SJSA1 (cell line): ENCODE results near the gene AGER. TPM values are rescaled to one million over a fixed set of nuclear protein-coding genes. Genes with fewer than 3 reads are reported as not detected.
A peak's percentile ranks its signal among the peaks of the same experiment; 100 is the strongest.

Experiments
- DNase-seq, 2 experiments: peaks; one replicate each; pipeline ENCODE4 v3.0.0-alpha.2; 2015 to 2020; ENCODE audit warnings: low spot score in 2 of 2, low read depth in 1 of 2
- H3K27ac ChIP-seq: fragments of 250-450 bp; sonication (Bioruptor Pico); 2 replicates; pipeline ENCODE4 v1.5.1; 2020; ENCODE audit warnings: mild to moderate bottlenecking, moderate library complexity
- H3K27me3 ChIP-seq: fragments of 250-450 bp; sonication (Bioruptor Pico); replicated peaks from 2 replicates; pipeline ENCODE4 v1.5.1; 2020; ENCODE audit warnings: mild to moderate bottlenecking, moderate library complexity
- H3K36me3 ChIP-seq: fragments of 250-450 bp; sonication (Bioruptor Pico); 2 replicates; pipeline ENCODE4 v1.5.1; 2020; ENCODE audit warnings: mild to moderate bottlenecking
- H3K4me1 ChIP-seq: fragments of 250-450 bp; sonication (Bioruptor Pico); replicated peaks from 2 replicates; pipeline ENCODE4 v1.6.1; 2021; ENCODE audit warnings: mild to moderate bottlenecking
- H3K4me3 ChIP-seq: fragments of 250-450 bp; sonication (Bioruptor Pico); 2 replicates; pipeline ENCODE4 v1.5.1; 2020; ENCODE audit warnings: mild to moderate bottlenecking
- H3K9me3 ChIP-seq: fragments of 250-450 bp; sonication (Bioruptor Pico); replicated peaks from 2 replicates; pipeline ENCODE4 v1.5.1; 2020; ENCODE audit warnings: mild to moderate bottlenecking
- total RNA-seq: library from RNA; depleted of rRNA; stranded (reverse); fragments of >200 nt; shearing (Covaris generic); gene quantifications from 2 replicates; pipeline ENCODE4 v1.2.3, GENCODE V29; 2014

The AGER gene
- total RNA-seq, 1 experiment from 2014 or later, result 0.76 TPM

DNA sequence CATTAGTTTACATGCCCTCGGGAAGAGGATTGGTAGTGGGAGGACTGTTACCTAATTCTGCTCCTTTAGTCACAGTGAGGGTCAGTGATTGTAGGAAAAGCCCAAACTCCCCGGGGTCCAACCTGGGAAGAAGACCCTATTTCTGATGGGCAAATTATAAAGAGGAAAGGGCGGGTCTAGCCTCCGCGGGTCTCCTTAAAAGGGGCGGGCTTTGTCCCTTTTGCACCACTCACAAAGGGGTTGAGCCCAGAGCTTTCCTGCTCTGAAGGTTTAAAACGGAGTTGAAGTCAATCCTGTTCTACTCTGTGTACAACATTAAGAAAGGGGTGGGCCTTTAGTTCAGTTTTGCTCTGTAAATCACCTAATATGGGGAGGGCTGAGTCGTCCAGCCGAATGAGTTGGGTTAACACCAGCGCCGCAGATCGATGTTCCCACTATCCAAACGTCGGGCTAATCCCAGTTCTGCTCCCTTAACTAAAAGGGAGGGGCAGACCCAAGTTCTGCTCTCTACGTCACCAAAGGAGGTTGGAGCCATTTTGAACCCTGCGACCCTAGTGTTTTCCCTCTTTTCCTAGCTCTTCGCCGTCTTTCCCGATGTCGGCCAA lies 6.8 kb downstream of the AGER start:
- Histone ChIP-seq H3K36me3 (peaks cover 21% of the 10 kb centered on the region), H3K27ac (peak overlapping the region; percentile 84), H3K4me3 (peak overlapping the region; percentile 48), H3K4me1 (peaks cover 26% of the 10 kb centered on the region), H3K27me3 (no peaks in the 10 kb centered on the region), H3K9me3 (no peaks in the 10 kb centered on the region)
- peak in 1 of 2 experiments; percentile 51 for DNase-seq

DNA sequence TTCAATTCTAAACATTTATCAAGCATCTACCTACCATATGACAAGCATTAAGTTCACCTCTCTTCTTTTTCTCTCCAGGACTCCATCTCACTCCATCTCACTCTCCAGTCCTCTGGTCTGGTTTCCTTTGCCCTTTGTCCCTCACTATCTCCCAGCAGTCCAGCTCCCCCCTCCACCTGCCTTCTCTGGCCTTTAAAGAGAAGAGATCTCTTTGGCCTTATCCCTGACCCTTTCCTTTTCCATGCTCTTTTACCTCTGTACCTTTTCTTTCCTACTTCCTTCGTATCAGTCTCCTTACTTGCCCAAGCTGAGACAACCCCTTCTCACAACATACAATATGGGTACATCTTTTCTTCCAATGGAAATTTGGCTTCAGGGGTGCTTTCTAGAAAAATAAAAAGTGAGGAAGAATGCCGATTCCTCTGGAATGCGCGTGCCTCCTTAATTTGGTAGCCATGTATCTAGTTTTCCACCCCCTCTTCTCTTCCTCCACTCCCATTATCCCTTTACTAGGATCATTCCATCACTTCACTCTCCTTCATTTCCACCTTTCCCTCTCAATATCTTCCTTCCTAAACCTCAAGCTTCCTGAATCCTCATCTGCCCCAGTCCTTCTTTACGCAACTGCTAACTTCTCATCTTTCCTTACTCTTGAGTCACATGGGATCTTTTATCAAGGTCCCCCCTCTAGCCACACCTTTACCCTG lies 7.4 kb downstream of the AGER start:
- peak overlapping the region; percentile 48 for H3K4me3 ChIP-seq
- H3K9me3 ChIP-seq, result no peaks in the 10 kb centered on the region
- peak overlapping the region; percentile 84 for H3K27ac ChIP-seq
- H3K4me1 ChIP-seq, result peaks cover 26% of the 10 kb centered on the region
- DNase-seq, result no peak
- no peaks in the 10 kb centered on the region for H3K27me3 ChIP-seq
- H3K36me3 ChIP-seq, result peaks cover 17% of the 10 kb centered on the region

DNA sequence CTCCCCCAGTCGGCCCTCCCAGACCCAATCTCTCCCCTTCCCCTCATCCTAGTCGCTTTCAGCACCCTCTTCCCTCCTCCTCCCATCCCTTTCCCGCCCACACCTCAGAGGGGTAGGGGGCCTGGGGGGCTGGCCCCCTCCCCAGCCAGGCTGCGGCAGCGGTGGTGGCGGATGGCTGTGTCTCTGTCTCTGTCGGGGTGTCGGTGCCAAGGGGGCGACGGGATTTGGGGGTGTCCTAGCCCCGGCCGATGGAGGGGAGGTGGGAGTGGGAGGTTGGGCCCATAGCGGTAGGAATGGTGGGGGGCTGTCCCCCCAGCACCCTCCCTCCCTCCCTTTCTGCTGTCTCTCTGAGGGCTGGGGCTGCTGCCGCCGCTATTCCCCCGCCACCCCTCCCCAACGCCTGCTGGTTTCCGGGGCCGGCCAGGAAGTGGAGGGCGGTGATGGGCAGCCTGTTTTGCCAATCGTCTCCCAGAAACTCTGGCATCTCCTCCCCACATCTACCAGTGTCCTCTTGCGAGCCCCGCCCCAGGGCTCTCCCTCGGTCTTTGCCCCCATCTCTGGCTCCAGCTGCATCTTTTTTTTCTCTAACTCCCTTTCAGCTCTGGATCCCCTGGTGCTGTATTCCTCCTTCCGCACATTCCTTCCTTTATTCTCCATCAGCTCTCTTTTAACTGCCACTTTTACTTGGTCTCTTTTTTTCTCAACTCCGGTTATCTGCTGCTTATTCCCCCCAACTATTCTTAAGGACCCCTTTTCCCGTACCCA lies 8.2 kb downstream of the AGER start, which contains the start of gene AGPAT1:
Gene AGPAT1 (minus strand): TSS at position 374 of the 765 bp plus-strand sequence. CDS start 4,588 bp downstream, outside the sequence.
- peak within 1 kb of the TSS; percentile 48 for H3K4me3 ChIP-seq
- peaks cover 26% of the 10 kb centered on the region for H3K4me1 ChIP-seq
- H3K36me3 ChIP-seq, result peaks cover 15% of the 10 kb centered on the region
- peak within 1 kb of the TSS; percentile 84 for H3K27ac ChIP-seq
- H3K9me3 ChIP-seq, result no peaks in the 10 kb centered on the region
- peak; percentile 88 to 98 for DNase-seq
- H3K27me3 ChIP-seq, result no peaks in the 10 kb centered on the region

DNA sequence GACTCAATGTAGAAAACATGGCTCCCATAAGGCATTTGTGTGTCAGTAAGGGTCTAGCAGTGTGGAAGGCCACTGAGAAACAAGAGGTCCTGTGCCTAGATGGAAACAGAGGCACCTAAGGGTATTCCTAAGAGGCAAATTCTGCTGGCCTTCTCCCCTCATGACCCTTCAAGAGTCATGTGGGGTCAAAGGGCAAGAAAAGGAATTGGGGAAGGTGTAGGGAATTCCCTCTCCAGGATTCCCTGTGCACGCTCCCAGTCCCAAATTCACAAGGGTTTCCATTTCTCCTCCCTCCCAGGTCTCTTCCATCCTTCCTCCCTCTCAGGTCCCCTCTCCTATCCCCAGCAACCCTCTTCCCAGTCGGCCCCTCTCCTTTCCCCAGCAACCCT lies 8.7 kb downstream of the AGER start:
- H3K36me3 ChIP-seq, result peaks cover 17% of the 10 kb centered on the region
- H3K27me3 ChIP-seq, result no peaks in the 10 kb centered on the region
- no peaks in the 10 kb centered on the region for H3K9me3 ChIP-seq
- H3K4me1 ChIP-seq, result peaks cover 29% of the 10 kb centered on the region
- peak overlapping the region; percentile 56; the same call in 1 of the 2 replicates for H3K27ac ChIP-seq
- no peak for DNase-seq
- H3K4me3 ChIP-seq, result peak overlapping the region; percentile 48

DNA sequence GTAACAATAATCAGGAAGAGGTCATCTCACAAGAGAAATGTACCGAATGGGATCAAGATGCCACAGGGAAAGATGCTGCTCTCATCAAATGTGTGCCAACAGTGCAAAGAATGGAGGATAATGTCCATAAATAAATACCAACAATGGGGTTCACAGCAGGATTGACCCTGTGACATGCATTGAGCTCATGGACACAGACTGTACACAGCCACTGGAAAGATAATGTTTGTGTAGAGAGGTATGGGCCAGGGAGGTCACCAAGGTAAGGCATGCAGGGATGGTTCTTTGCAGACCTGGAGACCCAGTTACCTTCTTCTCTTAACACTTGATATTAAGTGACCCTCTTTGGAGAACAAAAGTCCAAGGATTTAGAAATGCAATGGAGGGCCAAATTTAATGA lies 9.6 kb downstream of the AGER start:
- Histone ChIP-seq H3K4me3 (no peak overlapping the region), H3K27ac (no peak overlapping the region), H3K9me3 (no peaks in the 10 kb centered on the region), H3K36me3 (peaks cover 26% of the 10 kb centered on the region), H3K4me1 (peaks cover 38% of the 10 kb centered on the region), H3K27me3 (no peaks in the 10 kb centered on the region)
- DNase-seq, result no peak

DNA sequence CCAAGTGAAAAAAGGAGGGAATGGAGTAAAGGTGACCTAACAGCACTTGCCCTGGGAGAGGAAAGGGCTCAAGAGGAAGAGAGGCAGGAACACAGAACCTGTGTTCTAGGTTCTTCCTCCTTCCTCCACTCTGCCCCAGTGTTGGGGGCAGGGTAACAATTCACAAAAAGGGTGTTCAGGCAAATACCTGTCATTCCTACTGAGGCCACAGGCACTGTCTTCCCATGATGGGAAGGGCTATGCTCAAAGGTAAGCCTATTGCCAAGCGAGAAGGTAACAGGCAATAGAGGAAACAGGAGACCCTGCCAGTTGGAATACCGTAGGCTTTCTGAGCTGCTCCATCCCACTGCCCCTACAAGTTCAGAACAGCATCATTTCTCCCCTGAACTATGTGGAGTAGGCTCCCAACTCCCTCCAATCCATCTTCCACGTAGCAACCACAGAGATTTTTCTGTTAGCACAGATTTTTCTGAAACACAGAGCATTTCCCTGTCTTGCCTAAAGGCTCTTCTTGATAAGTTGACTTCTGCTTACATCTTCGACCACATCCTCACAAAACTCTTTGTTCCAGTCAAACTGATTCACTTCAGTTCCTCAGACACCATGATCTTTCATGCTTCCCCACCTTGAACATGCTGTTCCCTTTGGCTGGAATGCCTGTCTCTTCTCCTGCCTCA lies 10.9 kb downstream of the AGER start:
- Histone ChIP-seq H3K4me3 (no peak overlapping the region), H3K27me3 (no peaks in the 10 kb centered on the region), H3K36me3 (peaks cover 39% of the 10 kb centered on the region), H3K4me1 (peaks cover 44% of the 10 kb centered on the region), H3K9me3 (no peaks in the 10 kb centered on the region), H3K27ac (no peak overlapping the region)
- no peak for DNase-seq

DNA sequence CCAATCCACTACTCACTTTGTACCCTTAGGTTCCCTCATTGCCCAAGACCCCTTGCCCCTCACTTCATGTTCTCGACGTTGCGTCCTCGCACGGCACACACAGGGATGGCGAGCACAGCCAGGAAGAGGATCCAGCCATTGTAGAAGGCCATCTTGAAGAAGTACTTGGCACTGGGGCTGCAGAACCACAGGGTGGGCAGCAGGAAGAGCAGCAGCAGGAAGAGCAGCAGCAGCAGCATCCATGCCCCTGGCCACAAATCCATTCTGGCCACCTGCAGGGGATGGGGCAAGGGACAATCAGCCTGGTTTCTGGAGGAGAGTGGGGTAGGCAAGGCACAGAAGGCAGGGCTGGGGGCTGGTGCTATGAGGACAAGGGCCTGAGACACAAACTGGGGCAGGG lies 12.8 kb downstream of the AGER start:
- Histone ChIP-seq H3K27me3 (no peaks in the 10 kb centered on the region), H3K36me3 (peaks cover 56% of the 10 kb centered on the region), H3K4me3 (no peak overlapping the region), H3K4me1 (peaks cover 33% of the 10 kb centered on the region), H3K27ac (no peak overlapping the region), H3K9me3 (no peaks in the 10 kb centered on the region)
- DNase-seq, result no peak

DNA sequence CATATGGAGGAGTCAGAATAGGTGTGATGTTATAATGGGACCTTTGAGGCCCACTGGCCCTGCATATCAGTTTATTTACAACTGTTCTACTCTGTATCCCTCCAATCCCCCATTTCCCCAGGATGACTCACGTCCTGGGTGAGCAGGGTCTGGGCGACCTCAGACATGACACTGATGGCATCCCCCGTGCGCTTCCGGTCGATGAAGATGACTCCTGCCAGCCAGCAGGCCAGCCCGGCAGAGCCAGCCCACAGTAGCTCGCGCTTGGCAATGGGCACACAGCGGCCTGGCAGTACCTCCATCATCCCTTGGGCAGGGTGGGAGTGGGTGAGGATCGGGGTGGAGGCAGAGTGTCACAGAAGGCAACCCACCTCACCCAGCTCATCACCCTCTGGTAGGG lies 13.8 kb downstream of the AGER start:
- Histone ChIP-seq H3K36me3 (peaks cover 59% of the 10 kb centered on the region), H3K27ac (no peak overlapping the region), H3K4me1 (peaks cover 31% of the 10 kb centered on the region), H3K27me3 (no peaks in the 10 kb centered on the region), H3K4me3 (no peak overlapping the region), H3K9me3 (no peaks in the 10 kb centered on the region)
- no peak for DNase-seq

DNA sequence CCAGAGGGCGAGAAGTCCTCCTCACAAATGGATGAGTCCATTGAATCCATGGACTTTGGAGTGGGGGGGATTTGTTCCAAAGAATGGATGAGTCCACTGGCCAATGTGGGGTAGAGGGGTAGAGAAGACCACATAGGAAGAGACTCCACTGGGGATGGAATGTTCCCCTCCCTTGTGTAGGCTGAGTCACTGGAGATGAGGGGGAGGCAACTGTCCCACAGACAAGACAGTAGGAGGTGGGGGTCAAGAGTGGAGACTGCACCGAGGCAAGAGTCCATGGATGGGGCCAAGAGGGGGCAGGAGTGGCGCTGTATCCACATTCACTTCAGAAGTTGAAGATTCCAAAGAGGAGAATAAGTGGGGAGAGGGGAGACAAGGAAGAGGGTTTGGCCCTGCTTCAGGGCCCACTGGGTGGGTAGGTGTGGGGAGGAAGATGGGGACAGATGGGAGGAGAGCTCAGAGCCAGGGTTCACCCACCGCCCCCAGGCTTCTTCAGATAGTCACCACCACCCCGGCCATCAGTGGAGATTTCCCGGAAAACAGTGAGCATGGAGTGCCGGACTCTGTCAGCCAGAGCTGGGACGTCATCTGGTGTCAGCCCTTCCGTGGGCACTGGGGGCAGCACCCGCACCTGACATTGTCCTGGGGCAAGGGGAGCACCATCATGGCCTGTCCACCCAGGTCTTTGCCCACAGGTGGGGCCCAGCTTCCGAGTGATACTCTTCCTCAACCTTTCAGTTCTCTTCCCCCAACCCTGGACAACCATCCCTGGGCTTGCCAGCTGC lies 15.1 kb downstream of the AGER start:
- H3K27ac ChIP-seq, result no peak overlapping the region
- no peaks in the 10 kb centered on the region for H3K27me3 ChIP-seq
- H3K4me1 ChIP-seq, result peaks cover 23% of the 10 kb centered on the region
- H3K4me3 ChIP-seq, result no peak overlapping the region
- H3K36me3 ChIP-seq, result peaks cover 59% of the 10 kb centered on the region
- H3K9me3 ChIP-seq, result no peaks in the 10 kb centered on the region
- no peak for DNase-seq

DNA sequence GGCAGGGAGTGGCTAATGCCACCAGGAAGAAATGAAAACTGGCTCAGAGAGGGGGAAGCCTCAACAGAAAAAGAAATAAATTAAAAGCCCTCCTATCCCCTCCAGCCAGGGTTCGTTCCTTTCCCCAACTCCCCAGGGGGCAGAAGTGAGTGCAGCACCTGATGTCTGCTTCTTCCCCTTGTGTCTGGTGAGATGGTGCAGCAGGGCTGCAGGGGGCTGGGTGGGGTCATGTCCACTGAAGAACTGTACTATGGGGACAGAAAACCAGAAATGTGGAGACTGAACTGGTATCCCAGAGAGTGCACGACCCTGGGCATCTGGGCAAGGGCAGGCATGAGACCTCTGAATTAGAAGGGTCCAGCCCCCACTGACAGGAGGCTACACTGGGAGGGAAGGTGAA lies 15.7 kb downstream of the AGER start:
- H3K36me3 ChIP-seq, result peaks cover 59% of the 10 kb centered on the region
- peaks cover 23% of the 10 kb centered on the region for H3K4me1 ChIP-seq
- no peaks in the 10 kb centered on the region for H3K27me3 ChIP-seq
- DNase-seq, result no peak
- no peaks in the 10 kb centered on the region for H3K9me3 ChIP-seq
- no peak overlapping the region for H3K4me3 ChIP-seq
- no peak overlapping the region for H3K27ac ChIP-seq

DNA sequence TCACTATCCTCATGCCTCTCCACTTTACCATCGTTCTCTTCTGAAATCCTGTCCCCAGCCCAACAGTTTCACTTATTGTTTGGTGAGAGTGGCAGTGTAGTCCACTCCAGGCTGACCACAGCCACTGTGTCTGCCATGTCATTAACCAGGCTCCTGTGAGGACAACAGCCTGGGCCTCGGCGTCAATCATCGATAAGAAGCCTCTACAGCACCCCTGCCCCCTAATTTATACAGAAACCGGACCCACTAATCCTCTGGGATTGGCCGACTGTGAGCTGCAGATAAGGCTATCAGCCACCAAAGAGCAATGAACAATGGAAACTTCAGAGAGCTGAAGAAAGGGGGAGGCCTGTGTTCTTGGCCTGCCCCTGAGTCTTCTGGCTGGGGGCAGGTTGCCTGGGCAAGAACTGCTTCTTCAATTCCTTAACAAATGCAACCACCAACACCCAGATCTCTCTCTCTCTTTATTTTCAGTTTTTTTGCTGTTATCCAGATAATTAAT lies 16.2 kb downstream of the AGER start:
- peaks cover 58% of the 10 kb centered on the region for H3K36me3 ChIP-seq
- no peak overlapping the region for H3K27ac ChIP-seq
- H3K27me3 ChIP-seq, result no peaks in the 10 kb centered on the region
- no peaks in the 10 kb centered on the region for H3K9me3 ChIP-seq
- peaks cover 23% of the 10 kb centered on the region for H3K4me1 ChIP-seq
- DNase-seq, result no peak
- no peak overlapping the region for H3K4me3 ChIP-seq

DNA sequence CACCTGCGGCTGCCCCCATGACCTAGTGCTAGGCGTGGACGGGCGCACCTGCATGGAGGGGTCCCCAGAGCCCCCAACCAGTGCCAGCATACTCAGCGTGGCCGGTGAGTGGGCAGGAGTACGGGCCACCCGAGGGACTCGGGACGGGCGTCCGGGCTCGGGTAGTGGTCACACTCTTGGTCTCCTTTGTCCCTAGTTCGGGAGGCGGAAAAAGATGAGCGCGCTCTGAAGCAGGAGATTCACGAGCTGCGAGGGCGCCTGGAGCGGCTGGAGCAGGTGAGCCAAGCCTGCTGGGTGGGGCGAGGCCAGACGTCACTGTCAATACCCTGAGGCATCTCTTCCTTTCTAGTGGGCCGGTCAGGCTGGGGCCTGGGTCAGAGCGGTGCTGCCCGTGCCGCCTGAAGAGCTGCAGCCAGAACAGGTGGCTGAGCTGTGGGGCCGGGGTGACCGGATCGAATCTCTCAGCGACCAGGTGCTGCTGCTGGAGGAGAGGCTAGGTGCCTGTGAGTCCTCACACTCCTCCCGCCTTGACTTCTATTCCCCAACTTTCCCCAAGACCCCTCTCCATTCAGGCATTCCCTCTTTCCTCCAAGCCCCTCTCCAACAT lies 16.8 kb downstream of the AGER start:
- Histone ChIP-seq H3K4me3 (no peak overlapping the region), H3K27me3 (no peaks in the 10 kb centered on the region), H3K27ac (no peak overlapping the region), H3K9me3 (no peaks in the 10 kb centered on the region), H3K36me3 (peaks cover 53% of the 10 kb centered on the region), H3K4me1 (peaks cover 23% of the 10 kb centered on the region)
- DNase-seq, result no peak
